T-helper 9 cell (primary cell): Measurements from ENCODE around the gene TFAP2E.
A peak's percentile ranks its signal among the peaks of the same experiment; 100 is the strongest.
"Not testable (repeated sequence)": the region's sequence is repeated elsewhere in the genome, so short reads cannot be mapped to it uniquely, and the experiment has no call there.

Source experiments
- DNase-seq: peaks from one replicate; pipeline ENCODE4 v3.0.0-alpha.2; 2020

TFAP2E gene

GRCh38 chr1:35574655-35575415, 1.7 kb downstream of the TFAP2E start:
- no peak for DNase-seq

GRCh38 chr1:35575416-35575958, 2.4 kb downstream of the TFAP2E start:
- DNase-seq: no peak

GRCh38 chr1:35576061-35576765, 3.1 kb downstream of the TFAP2E start:
- no peak for DNase-seq

GRCh38 chr1:35576766-35577070, 3.6 kb downstream of the TFAP2E start:
- DNase-seq: not testable (repeated sequence)

- peak; percentile 40 for DNase-seq
Measured at GRCh38 chr1:35577071-35577998, 4.2 kb downstream of the TFAP2E start.

- DNase-seq: no peak
Measured at GRCh38 chr1:35580949-35581388, 7.9 kb downstream of the TFAP2E start.

- not testable (repeated sequence) for DNase-seq
Measured at GRCh38 chr1:35581621-35582020, 8.5 kb downstream of the TFAP2E start.

- DNase-seq: no peak
Measured at GRCh38 chr1:35585281-35585680, 12.2 kb downstream of the TFAP2E start.

- DNase-seq: not testable (repeated sequence)
Measured at GRCh38 chr1:35585805-35586204, 12.7 kb downstream of the TFAP2E start.

- no peak for DNase-seq
Measured at GRCh38 chr1:35586808-35587207, 13.7 kb downstream of the TFAP2E start.

- DNase-seq: no peak
Measured at GRCh38 chr1:35587736-35588135, 14.6 kb downstream of the TFAP2E start.

- no peak for DNase-seq
Measured at GRCh38 chr1:35588197-35588910, 15.2 kb downstream of the TFAP2E start.

GRCh38 chr1:35589516-35590427, 16.7 kb downstream of the TFAP2E start:
- no peak for DNase-seq

GRCh38 chr1:35590476-35591040, 17.4 kb downstream of the TFAP2E start:
- no peak for DNase-seq

GRCh38 chr1:35591211-35591610, 18.1 kb downstream of the TFAP2E start:
- DNase-seq: no peak

- no peak for DNase-seq
Measured at GRCh38 chr1:35592991-35593769, 20.1 kb downstream of the TFAP2E start.

- no peak for DNase-seq
Measured at GRCh38 chr1:35594005-35594760, 21.1 kb downstream of the TFAP2E start.

- DNase-seq: no peak
Measured at GRCh38 chr1:35595684-35596083, 22.6 kb downstream of the TFAP2E start.

GRCh38 chr1:35597870-35598269, 24.8 kb downstream of the TFAP2E start:
- no peak for DNase-seq
